B cell (primary cell): ENCODE measurements around the gene SCFD2. TPM values are rescaled to one million over a fixed set of nuclear protein-coding genes. Genes with fewer than 3 reads are reported as not detected.

Experiments used
- ATAC-seq: fragments of 200-7000 bp; cut with Tn5 transposase; one replicate; pipeline ENCODE4 v1.10.0; 2021; ENCODE audit warnings: low read depth, mild to moderate bottlenecking, moderate number of reproducible peaks, moderate library complexity
- CTCF ChIA-PET: fragments of 350-600 bp; sonication (Branson Sonifier 250); formaldehyde crosslinking; loops from one replicate; lab custom pipeline; 2021; ENCODE audit warnings: antibody characterized with exemption, inconsistent platforms; lab: Charles Lee
- POLR2A ChIA-PET: fragments of 350-600 bp; sonication (Branson Sonifier 250); formaldehyde crosslinking; loops from one replicate; lab custom pipeline; 2021; ENCODE audit warnings: antibody characterized with exemption; lab: Charles Lee
- DNase-seq: peaks from one replicate; pipeline ENCODE4 v3.0.0; 2013
- H2AFZ ChIP-seq: 2 replicates; pipeline ENCODE4 v1.6.1; 2012; ENCODE audit warnings: mild to moderate bottlenecking, low read depth, low read length; ENCODE audit not compliant: insufficient read depth, poor library complexity, severe bottlenecking
- H3K27ac ChIP-seq, 2 donors: 1 replicate in 1 of 2; 2 replicates in 1 of 2; pipeline ENCODE4 v1.5.1; 2012 to 2013; ENCODE audit warnings: low read length in 2 of 2, mild to moderate bottlenecking in 2 of 2, moderate library complexity in 1 of 2
- H3K27me3 ChIP-seq, 4 experiments: fragments of 200-600 bp in 1 of 4; sonication (generic) in 1 of 4; replicated peaks in 1 of 4; 1 replicate in 2 of 4; 2 replicates in 2 of 4; pipeline versions ENCODE4 v1.6.1 to v1.7.0; 2013 to 2016; ENCODE audit warnings: low read length in 3 of 4, mild to moderate bottlenecking in 2 of 4, mixed read lengths in 1 of 4, moderate library complexity in 1 of 4; ENCODE audit not compliant: insufficient read depth in 4 of 4, control insufficient read depth in 3 of 4; ENCODE audit errors: control extremely low read depth in 1 of 4
- H3K36me3 ChIP-seq, 2 experiments: replicated peaks in 1 of 2; 1 replicate in 1 of 2; 2 replicates in 1 of 2; pipeline versions ENCODE4 v1.6.1 to v1.7.1; 2013; ENCODE audit warnings: low read length in 1 of 2; ENCODE audit not compliant: insufficient read depth in 2 of 2, control insufficient read depth in 1 of 2; ENCODE audit errors: control extremely low read depth in 1 of 2, extremely low read depth in 1 of 2
- H3K4me1 ChIP-seq, 2 donors: fragments of 200-600 bp in 1 of 2; sonication (generic) in 1 of 2; 1 replicate in 1 of 2; 2 replicates in 1 of 2; pipeline versions ENCODE4 v1.5.1 to v1.6.1; 2013 to 2017; ENCODE audit warnings: low read length in 2 of 2; ENCODE audit not compliant: control insufficient read depth in 2 of 2, insufficient read depth in 2 of 2
- H3K4me2 ChIP-seq: replicated peaks from 2 replicates; pipeline ENCODE3; 2012; ENCODE audit warnings: mild to moderate bottlenecking, low read depth, low read length; ENCODE audit not compliant: poor library complexity, severe bottlenecking
- H3K4me3 ChIP-seq, 5 experiments: fragments of 200-600 bp in 1 of 5; sonication (generic) in 1 of 5; 1 replicate in 3 of 5; 2 replicates in 2 of 5; pipeline versions ENCODE4 v1.5.1 to v1.7.0; 2011 to 2016; ENCODE audit warnings: low read length in 4 of 5, mild to moderate bottlenecking in 4 of 5, low read depth in 2 of 5, control low read depth in 1 of 5, moderate library complexity in 1 of 5; ENCODE audit not compliant: insufficient read depth in 1 of 5; ENCODE audit errors: control extremely low read depth in 1 of 5, extremely low read depth in 1 of 5
- H3K79me2 ChIP-seq: fragments of 200-600 bp; sonication (generic); one replicate; pipeline ENCODE4 v1.6.0; 2016; ENCODE audit warnings: low read length; ENCODE audit not compliant: control insufficient read depth, insufficient read depth
- H3K9ac ChIP-seq: fragments of 200-600 bp; sonication (generic); 2 replicates; pipeline ENCODE4 v1.6.1; 2017; ENCODE audit warnings: mild to moderate bottlenecking, low read length, moderate library complexity
- H3K9me3 ChIP-seq, 3 donors: one replicate each; pipeline versions ENCODE4 v1.6.1 to v1.7.1; 2013; ENCODE audit warnings: low read length in 2 of 3; ENCODE audit not compliant: control insufficient read depth in 2 of 3, insufficient read depth in 1 of 3; ENCODE audit errors: control extremely low read depth in 1 of 3
- H4K20me1 ChIP-seq: 2 replicates; pipeline ENCODE4 v1.6.0; 2012; ENCODE audit warnings: mild to moderate bottlenecking, low read length; ENCODE audit not compliant: insufficient read depth, control insufficient read depth, poor library complexity, severe bottlenecking
- H3K27ac Mint-ChIP-seq: one replicate; pipeline ENCODE4 v1.8.0; 2021; ENCODE audit warnings: mixed read lengths
- H3K27me3 Mint-ChIP-seq: one replicate; pipeline ENCODE4 v1.8.0; 2021; ENCODE audit warnings: mixed read lengths
- H3K4me1 Mint-ChIP-seq: one replicate; pipeline ENCODE4 v1.8.0; 2021; ENCODE audit warnings: mixed read lengths
- H3K4me3 Mint-ChIP-seq: one replicate; pipeline ENCODE4 v1.8.0; 2021; ENCODE audit warnings: mixed read lengths
- H3K9me3 Mint-ChIP-seq: one replicate; pipeline ENCODE4 v1.8.0; 2022; ENCODE audit warnings: mixed read lengths; ENCODE audit not compliant: insufficient read depth
- EZH2 ChIP-seq: IDR thresholded peaks from 2 replicates; pipeline ENCODE4 v1.6.1; 2012; ENCODE audit warnings: borderline replicate concordance, low read depth, mild to moderate bottlenecking, moderate library complexity, low read length; ENCODE audit not compliant: insufficient read depth, poor library complexity, severe bottlenecking
- WGBS: methylation state at CpG from one replicate; pipeline ENCODE4 v1.1.5; 2013; ENCODE audit warnings: missing lambda C conversion rate; ENCODE audit not compliant: insufficient coverage; 5-methylcytosine and 5-hydroxymethylcytosine counted together
- intact Hi-C: fragments of 100-400 bp; cut with micrococcal nuclease; formaldehyde crosslinking; loops from one replicate; pipeline ENCODE4 v1.10.0; 2022
- polyA plus RNA-seq: library from polyadenylated mRNA; depleted of rRNA; stranded (reverse); fragments of >200 nt; gene quantifications from 2 replicates; pipeline ENCODE4 v1.2.3, GENCODE V29; 2012
- total RNA-seq, 2 donors: library from RNA; stranded (reverse); fragments of 120-200 nt in 1 of 2; gene quantifications; 1 replicate in 1 of 2; 2 replicates in 1 of 2; pipeline versions ENCODE4 v1.2.3 to v1.2.4, GENCODE V29; 2013 to 2022
- TF ChIP-seq, protein P1 (sequence below): fragments of 200-600 bp; IDR thresholded peaks from one replicate; pipeline ENCODE4 v1.8.0; 2022; ENCODE audit warnings: antibody characterized with exemption, mild to moderate bottlenecking

The SCFD2 gene
- total and polyA plus RNA-seq, 2 donors (not counting 1 experiment from before 2014, with no cell fraction given), result 12.8 to 20.4 TPM

GRCh38 chr4:52891743-52892142 lies 474.1 kb downstream of the SCFD2 start:
- no peak overlapping the region for H2AFZ ChIP-seq
- peaks cover 0 to 4% (median 0%) of the 10 kb centered on the region in 3 donors for H3K9me3 ChIP-seq
- no peaks in the 10 kb centered on the region for H4K20me1 ChIP-seq
- DNase-seq (no peak), ATAC-seq (no peak)
- CTCF ChIA-PET, result interaction anchor here (1.1 kb wide), 1 partner anchor 8 kb away, joined by 4 read pairs; no protein-coding TSS in a partner anchor
- no peak overlapping the region for H3K4me3 ChIP-seq
- no peak overlapping the region for H3K4me3 Mint-ChIP-seq
- no peak overlapping the region for H3K4me2 ChIP-seq
- POLR2A ChIA-PET, result no interaction called here
- H3K79me2 ChIP-seq, result no peaks in the 10 kb centered on the region
- 82% methylated on average over 1 of the region's 1 CpG for WGBS
- no peaks in the 10 kb centered on the region for H3K27me3 ChIP-seq
- H3K27me3 Mint-ChIP-seq, result no peaks in the 10 kb centered on the region
- H3K36me3 ChIP-seq, result no peaks in the 10 kb centered on the region
- no peak overlapping the region for H3K27ac Mint-ChIP-seq
- TF ChIP-seq, protein P1, sequence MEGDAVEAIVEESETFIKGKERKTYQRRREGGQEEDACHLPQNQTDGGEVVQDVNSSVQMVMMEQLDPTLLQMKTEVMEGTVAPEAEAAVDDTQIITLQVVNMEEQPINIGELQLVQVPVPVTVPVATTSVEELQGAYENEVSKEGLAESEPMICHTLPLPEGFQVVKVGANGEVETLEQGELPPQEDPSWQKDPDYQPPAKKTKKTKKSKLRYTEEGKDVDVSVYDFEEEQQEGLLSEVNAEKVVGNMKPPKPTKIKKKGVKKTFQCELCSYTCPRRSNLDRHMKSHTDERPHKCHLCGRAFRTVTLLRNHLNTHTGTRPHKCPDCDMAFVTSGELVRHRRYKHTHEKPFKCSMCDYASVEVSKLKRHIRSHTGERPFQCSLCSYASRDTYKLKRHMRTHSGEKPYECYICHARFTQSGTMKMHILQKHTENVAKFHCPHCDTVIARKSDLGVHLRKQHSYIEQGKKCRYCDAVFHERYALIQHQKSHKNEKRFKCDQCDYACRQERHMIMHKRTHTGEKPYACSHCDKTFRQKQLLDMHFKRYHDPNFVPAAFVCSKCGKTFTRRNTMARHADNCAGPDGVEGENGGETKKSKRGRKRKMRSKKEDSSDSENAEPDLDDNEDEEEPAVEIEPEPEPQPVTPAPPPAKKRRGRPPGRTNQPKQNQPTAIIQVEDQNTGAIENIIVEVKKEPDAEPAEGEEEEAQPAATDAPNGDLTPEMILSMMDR, result no peak
- no peak for TF ChIP-seq EZH2
- no peak overlapping the region for H3K27ac ChIP-seq
- H3K4me1 Mint-ChIP-seq, result no peaks in the 10 kb centered on the region
- no peaks in the 10 kb centered on the region for H3K4me1 ChIP-seq
- peaks cover 3% of the 10 kb centered on the region for H3K9me3 Mint-ChIP-seq
- no peak overlapping the region for H3K9ac ChIP-seq
- intact Hi-C loops, result no loop called here

GRCh38 chr4:52890521-52890791 lies 475.4 kb downstream of the SCFD2 start:
- peaks cover 0 to 8% (median 0%) of the 10 kb centered on the region in 3 donors for H3K9me3 ChIP-seq
- H3K9ac ChIP-seq, result no peak overlapping the region
- no peak overlapping the region for H3K4me3 Mint-ChIP-seq
- H3K27ac ChIP-seq, result no peak overlapping the region
- no peaks in the 10 kb centered on the region for H3K27me3 Mint-ChIP-seq
- H3K4me1 ChIP-seq, result no peaks in the 10 kb centered on the region
- no CpG with 5 or more reads among the region's 1 CpG for WGBS
- H3K27me3 ChIP-seq, result no peaks in the 10 kb centered on the region
- no peak overlapping the region for H3K4me3 ChIP-seq
- no peaks in the 10 kb centered on the region for H4K20me1 ChIP-seq
- POLR2A ChIA-PET, result no interaction called here
- H3K4me1 Mint-ChIP-seq, result no peaks in the 10 kb centered on the region
- TF ChIP-seq, protein P1, result no peak
- TF ChIP-seq EZH2, result no peak
- intact Hi-C loops, result no loop called here
- no peak overlapping the region for H3K4me2 ChIP-seq
- H3K36me3 ChIP-seq, result peaks cover 0 to 6% of the 10 kb centered on the region in 2 experiments
- CTCF ChIA-PET, result no interaction called here
- peaks cover 3% of the 10 kb centered on the region for H3K9me3 Mint-ChIP-seq
- H2AFZ ChIP-seq, result no peak overlapping the region
- DNase-seq (no peak), ATAC-seq (no peak)
- H3K79me2 ChIP-seq, result no peaks in the 10 kb centered on the region
- H3K27ac Mint-ChIP-seq, result no peak overlapping the region
